ENCODE results near the gene ZNF550. TPM values are rescaled to one million over a fixed set of nuclear protein-coding genes. Genes with fewer than 3 reads are reported as not detected.

The ZNF550 gene
- polyA plus RNA-seq: 1 to 10 TPM; 1.5 to 3.2 (median 2.6) TPM

DNA sequence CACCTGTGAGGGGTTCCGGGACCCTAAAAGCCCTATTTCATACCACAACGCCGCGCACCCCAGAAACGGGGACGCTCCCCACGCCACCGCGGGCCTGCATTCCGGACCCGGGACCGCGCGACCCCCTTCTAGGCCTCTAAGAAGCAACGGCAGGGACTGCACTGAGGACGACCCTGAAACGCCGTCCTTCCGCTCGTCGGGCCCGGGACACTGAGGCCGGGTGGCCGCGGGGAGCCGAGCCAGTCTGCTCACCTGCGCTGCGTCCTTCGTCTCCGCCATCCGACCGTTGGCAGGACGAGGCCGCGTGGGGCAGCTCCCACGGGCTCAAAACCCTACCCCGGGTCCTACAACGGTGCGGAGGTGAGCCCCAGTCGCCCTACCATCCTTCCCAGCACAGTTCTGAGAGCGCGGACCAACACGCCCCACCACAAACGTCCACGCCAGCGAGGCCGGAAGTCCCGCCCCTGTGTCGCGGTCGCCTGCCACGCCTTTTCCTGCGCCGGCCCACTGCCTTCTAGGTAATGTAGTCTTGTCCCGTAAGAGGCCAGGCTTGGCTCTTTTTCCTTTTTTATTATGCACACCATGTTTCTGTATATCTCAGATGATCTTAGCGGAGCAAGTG lies at the start of gene ZNF550:
Gene ZNF550, minus strand, starts transcription at position 460 of the 622 bp plus-strand sequence. Its CDS starts 181 bp downstream, at position 279.
- H3K27ac ChIP-seq (ENCODE audit: low read depth, low read length): no peak within 1 kb of the TSS
- WGBS, 3 donors: 0% methylated on average over 56 of the region's 56 CpGs

DNA sequence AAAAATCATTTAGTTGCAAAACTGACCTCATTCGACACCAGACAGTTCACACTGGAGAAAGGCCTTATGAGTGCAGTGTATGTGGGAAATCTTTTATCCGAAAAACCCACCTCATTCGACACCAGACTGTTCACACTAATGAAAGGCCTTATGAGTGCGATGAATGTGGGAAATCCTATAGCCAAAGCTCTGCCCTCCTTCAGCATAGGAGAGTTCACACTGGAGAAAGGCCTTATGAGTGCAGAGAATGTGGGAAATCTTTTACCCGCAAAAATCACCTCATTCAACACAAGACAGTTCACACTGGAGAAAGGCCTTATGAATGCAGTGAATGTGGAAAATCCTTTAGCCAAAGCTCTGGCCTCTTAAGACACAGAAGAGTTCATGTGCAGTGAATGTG lies 47.3 kb upstream of the ZNF550 start:
- H3K27ac ChIP-seq (ENCODE audit: low read depth, low read length): no peak overlapping the region
- 97 to 98% (median 97%) methylated on average over 5 of the region's 5 CpGs for WGBS, 3 donors

DNA sequence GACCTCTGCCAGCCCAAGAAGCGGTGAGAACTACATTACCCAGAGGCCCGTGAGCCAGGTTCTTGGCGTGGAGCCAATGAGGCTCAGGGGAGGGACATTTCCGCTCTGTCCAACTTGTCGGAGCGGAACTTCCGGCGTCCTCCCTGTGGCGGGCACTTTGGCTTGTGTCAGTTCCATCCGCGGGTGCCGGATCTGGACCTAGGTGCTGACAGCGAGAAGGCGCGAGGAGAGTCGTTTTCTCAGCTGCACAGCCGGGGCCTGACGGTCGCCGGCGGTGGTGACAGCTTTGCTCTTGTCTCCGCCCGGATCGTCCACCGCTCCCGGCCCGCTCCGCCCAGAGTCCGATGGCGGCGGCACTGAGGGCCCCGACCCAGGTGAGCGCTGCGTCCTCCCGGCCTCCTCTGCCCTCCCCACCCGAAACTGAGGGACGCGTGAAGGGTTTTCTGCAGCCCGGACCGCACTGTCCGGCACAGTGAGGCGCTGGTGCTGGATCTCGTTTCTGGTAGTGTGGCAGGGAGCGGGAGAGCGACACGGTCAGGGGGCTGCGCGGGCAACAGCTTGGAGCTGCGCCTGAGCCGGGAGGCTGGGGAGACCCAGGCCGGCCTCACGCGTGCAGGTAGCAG lies 40.2 kb upstream of the ZNF550 start, which contains the start of gene ZNF530:
Gene ZNF530, plus strand, starts transcription at position 125 of the 623 bp plus-strand sequence. CDS start 4,461 bp downstream, outside the sequence.
- 1% methylated on average over 53 of the region's 53 CpGs for WGBS, 3 donors
- no peak within 1 kb of the TSS for H3K27ac ChIP-seq (ENCODE audit: low read depth, low read length)

DNA sequence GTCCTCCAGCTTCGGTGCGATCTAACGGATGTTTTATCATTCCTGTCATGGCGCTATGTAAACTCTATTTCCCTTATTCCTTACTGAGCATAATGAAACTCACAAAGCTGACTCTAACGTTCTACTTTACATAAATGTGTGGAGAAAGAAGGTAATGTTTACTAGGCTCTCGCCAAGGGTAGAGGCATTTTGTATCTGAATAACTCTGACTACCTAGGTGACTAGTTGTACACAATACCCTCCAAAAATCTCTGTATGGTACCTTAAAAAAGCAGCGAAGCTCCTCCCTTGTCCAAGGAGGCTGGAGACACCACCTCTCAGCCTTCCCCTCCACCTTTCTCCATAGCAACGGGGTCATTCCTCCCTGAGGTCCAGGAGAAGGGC lies 39.7 kb upstream of the ZNF550 start:
- 49 to 56% (median 56%) methylated on average over 8 of the region's 8 CpGs for WGBS, 3 donors
- H3K27ac ChIP-seq (ENCODE audit: low read depth, low read length): no peak overlapping the region

DNA sequence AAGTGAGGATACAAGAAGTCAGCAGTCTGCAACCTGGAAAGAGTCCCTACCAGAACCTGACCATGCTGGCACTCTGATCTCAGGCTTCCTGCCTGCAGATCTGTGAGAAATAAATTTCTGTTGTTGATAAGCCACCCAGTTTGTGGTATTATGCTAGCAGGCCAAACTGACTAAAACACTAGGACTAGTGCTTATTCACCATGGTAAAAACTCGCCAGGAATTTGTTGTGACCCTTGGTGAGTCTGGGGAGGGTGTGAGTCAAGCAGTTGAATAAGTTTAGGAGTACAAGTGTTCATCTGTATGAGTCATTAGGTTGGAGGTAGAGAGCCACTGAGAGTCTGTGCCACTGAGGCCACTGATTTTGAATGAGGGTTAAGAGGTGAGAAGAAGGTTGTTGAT lies 27.9 kb upstream of the ZNF550 start:
- WGBS, 3 donors: 90 to 100% (median 96%) methylated on average over 1 of the region's 1 CpG
- H3K27ac ChIP-seq (ENCODE audit: low read depth, low read length): no peak overlapping the region

DNA sequence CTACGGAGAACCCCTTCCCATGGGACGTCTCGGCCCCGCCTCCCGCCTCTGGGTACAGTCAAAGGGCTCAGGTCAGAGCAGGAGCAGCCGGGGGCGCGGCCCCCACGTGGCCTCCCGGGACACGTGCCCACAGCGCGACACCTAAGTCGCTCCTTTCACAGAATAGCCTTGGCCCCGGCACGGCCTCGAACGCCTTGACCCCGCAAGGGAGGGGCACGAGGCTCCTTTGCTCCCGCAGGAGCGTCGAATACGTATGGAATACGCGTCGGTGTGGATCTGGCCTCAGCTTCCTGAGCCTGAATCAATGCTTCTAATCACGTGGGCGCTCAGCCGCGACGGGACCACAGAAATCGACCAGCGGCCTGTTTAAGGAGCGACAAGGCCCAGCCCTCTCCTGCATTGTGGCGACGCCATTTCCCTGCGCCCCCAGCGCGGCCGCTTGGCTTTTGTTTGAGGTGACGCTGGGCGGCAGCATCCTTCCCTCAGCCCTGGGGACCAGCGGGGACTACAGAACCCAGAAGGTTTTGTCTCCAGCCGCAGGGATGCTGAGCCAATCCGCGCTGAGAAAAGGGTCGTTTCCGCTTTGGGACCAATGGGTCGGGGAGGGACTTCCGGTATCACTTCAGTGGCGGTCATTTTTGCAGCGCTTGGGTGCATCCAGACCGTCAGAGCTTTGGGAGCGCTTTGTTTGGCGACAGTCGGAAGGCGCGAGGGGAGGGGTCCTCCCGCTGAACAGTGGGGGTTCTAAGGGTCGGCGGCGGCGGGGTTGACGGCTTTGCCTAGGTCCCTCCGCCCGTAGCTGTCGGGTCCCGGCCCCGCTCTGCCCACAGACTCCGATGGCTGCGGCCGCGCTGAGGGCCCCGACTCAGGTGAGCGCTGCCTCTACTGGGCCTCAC lies 24.1 kb upstream of the ZNF550 start, which contains the start of gene ZIK1:
Gene ZIK1, plus strand, starts transcription at position 625 of the 896 bp plus-strand sequence. Its CDS starts 212 bp downstream, at position 837.
- WGBS, 3 donors: 1 to 3% (median 1%) methylated on average over 76 of the region's 76 CpGs

DNA sequence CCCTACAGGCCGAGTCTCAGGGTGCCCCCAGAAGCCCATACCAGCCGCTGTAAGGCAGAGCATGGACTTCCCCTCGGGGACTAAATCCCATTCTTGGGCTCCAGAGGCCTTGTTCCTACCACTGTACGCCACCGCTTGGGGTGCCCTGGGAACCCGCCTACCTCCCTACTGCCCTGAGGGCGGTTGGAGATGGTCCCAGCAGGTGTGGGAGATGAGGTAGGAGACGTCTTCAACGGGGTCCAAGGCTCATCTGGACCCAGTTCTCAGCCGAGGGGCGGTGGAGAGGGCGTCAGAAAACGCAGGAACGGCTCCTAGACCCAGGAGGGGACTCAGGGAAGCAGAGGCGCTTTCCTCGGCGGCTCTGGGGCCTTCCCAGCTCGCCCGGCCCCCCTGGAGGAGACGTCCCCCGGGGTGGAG lies 23.4 kb upstream of the ZNF550 start:
- 29 to 39% (median 39%) methylated on average over 21 of the region's 21 CpGs for WGBS, 3 donors
- no peak overlapping the region for H3K27ac ChIP-seq (ENCODE audit: low read depth, low read length)

More for the DNA sequence above, 24.1 kb upstream of the ZNF550 start, which contains the start of gene ZIK1:
- H3K27ac ChIP-seq (ENCODE audit: low read depth, low read length): no peak within 1 kb of the TSS

DNA sequence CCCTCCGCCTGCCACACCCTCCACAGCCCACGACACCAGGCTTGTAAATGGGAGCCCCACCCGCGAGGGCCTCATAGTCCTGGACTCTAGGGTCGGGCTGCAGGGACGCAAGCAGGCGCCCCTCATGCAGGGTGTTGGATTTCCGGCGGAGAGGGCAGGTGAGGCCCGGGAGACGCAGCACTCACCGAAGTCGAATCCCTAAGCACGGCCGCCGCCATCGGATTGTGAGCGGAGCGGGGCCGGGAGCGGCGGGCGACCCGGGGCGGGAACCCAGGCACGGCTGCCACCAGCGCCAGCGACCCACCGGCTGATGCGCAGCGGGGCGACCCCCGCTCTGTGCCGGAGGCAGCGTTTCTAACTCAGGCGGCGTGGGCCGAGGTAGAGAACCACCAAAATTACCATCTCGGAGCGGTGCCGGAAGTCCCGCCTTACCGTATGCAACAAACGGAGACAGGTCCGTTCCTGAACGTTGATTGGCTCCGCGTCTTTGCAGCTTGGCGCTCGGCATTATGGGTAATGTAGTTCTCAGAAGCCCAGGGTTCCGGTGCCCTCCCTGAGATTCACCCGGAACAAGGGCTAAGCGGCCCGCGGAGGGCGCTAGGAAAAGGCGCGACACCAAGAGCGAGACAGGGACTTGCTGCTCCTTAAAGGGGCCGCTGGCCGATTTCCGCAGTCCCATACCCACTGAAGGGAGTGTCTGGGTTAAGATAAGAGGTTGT lies 19.0 kb upstream of the ZNF550 start, which contains the start of gene ZNF416:
Gene ZNF416, minus strand, starts transcription at position 425 of the 719 bp plus-strand sequence. Its CDS starts 207 bp downstream, at position 218.
- no peak within 1 kb of the TSS for H3K27ac ChIP-seq (ENCODE audit: low read depth, low read length)
- 0 to 1% (median 0%) methylated on average over 51 to 62 of the region's 62 CpGs for WGBS, 3 donors

DNA sequence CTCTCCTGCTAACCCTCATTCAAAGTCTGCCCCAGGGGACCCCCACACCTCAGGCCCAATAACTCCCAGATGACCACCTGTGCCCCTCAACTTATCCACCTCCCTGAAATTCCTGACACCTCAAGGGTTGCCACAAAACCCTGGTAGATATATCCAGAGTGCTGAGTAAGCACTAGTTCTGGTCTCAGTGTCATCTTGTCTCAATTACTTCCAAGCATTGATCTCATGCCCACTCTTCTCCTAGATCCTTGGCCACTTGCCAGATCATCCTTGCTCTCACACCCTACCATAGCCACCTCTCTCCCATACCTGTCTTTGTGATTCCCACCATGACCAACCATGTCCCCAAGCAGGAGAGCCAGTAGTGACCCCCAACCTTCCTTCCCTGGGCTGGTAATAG lies 17.0 kb upstream of the ZNF550 start:
- H3K27ac ChIP-seq (ENCODE audit: low read depth, low read length): no peak overlapping the region

DNA sequence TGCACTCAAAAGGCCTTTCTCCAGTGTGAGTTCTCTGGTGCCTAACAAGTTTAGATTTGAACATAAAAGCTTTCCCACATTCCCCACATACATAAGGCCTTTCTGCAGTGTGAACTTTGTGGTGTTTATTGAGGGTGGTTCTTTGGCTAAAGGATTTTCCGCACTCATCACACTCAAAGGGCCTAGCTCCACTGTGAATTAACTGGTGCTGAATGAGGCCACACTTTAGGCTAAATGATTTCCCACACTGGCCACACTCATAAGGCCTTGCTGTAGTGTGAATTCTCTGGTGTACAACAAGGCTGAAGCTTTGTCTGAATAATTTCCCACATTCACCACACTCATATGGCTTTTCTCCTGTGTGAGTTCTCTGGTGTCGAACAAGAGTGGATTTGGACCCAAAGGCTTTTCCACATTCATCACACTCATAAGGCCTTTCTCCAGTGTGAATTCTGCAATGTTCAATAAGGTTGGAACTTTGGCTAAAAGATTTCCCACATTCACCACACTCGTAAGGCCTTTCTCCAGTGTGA lies 12.8 kb upstream of the ZNF550 start:
- WGBS, 3 donors: 97 to 99% (median 98%) methylated on average over 3 of the region's 3 CpGs

DNA sequence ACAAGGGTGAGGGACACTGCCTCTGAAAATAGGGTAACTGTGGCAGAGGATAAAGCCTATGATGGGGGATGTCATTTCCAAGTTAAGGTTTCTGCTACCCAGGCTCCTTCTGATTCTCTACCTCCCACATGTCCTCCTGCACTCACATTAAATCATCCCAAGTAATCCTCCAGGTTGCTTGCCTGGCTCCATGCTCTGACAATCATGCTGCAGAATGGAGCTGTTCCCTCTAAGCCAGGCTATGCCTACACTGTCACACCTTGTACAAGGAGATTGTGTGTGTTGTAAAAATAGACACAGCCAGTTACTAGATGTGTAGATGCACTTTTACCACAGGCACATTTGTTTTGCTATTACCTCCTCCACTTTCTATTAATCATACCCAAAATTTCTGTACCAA lies 11.0 kb upstream of the ZNF550 start:
- H3K27ac ChIP-seq (ENCODE audit: low read depth, low read length): no peak overlapping the region

More for the DNA sequence above, 12.8 kb upstream of the ZNF550 start:
- no peak overlapping the region for H3K27ac ChIP-seq (ENCODE audit: low read depth, low read length)

DNA sequence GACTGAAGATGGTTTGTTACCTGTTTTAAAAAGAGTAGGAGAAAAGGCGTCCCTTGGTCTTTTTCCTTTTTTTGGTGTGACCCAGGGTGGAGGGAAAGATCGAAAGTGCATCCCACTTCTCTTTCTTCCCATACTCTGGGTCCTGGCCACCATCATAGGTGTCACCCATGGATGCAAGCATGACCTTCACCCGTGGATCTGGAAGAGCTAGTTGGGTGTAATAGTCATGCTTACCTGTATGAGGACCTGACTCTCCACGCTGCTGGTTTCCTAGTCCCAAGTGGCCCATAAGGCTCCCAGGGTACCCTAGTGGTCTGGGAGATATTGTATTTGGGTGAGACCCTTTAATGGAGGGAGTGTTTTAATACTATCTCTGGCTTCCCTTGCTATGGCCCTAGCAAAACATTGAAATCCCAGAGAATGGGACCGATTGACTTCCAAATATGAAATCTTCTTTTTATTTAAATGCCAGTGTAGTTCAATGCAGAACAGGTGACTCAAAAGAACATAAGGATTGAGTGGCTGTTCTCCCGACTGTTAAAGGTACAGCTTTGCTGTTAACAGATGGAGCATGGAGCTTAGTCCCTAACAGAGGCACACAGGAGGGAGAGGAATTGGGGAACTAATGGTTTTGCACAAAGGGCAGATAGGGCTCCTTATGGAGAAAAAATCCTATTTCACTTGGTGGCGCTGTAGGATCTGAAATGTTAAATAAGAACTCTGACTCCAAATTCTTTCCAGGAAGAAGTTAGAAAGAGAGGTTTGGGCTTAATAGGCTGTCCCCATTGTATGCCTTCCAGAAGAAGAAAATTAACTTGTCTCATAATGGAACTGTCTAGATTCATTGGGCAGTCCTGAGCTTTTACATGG lies 7.0 kb upstream of the ZNF550 start:
- WGBS, 3 donors: 57 to 60% (median 58%) methylated on average over 7 of the region's 7 CpGs
- no peak overlapping the region for H3K27ac ChIP-seq (ENCODE audit: low read depth, low read length)

DNA sequence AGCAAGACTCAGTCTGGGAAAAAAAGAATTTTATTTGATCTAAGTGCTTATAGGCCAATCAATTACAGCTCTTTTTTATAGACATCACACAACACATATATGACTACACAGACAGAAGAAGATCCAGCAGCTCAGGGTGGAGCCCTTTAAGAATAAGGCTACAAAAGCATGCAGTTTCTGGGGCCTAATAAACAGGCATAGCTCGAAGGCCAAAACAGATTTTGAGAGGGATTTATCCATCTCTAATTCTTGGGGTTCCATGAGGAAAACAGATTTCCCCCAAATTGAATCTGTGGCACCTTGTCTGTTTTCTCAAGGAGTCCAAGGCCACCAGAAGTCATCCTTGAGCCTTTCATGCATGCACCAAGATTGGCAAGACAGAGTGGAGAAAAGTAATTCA lies 3.9 kb upstream of the ZNF550 start:
- WGBS, 3 donors: 57 to 81% (median 58%) methylated on average over 1 of the region's 1 CpG
- H3K27ac ChIP-seq (ENCODE audit: low read depth, low read length): no peak overlapping the region

DNA sequence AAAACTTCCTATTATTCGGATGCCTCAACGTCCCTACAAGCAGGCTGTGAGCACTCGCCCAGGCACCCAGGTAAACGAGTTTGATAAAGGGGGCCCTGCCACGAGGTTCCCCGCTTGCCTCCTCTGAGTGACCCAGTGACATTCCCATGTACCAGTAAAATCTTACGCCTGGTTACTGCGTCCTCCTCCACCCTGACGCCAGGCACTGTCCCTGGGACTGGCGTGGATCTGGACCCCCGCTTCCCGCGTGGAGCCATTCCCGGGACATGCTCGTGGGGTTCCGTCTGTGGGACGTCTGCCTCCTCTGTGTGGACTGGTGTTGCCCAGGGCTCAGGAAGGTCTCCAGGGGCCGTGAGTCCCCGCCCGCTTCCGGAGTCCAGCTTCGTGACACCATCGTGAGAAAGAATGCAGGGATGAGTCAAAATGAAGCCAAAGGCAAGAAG lies 407 bp upstream of the ZNF550 start:
- 15 to 24% (median 18%) methylated on average over 23 of the region's 23 CpGs for WGBS, 3 donors
- H3K27ac ChIP-seq (ENCODE audit: low read depth, low read length): no peak overlapping the region

DNA sequence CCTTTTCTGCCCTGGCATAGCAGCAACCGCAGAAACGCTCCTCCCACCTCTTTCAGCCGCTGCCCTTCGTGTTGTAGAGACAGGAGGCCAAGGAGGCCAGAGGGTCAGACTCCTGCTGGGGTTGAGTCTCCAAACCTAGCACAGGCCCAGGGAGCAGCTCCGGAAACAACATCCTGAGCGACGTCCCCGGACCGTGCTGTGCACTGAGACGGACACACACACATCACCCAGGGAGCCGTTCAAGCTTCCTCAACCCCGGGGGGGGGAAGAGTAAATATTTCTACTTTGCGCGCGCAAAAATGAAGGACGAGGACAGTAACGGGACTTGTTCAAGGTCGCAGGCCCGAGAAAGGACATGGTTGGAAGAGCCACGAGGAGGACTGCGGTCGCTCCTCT lies 657 bp downstream of the ZNF550 start:
- 0 to 1% (median 1%) methylated on average over 22 of the region's 22 CpGs for WGBS, 3 donors

DNA sequence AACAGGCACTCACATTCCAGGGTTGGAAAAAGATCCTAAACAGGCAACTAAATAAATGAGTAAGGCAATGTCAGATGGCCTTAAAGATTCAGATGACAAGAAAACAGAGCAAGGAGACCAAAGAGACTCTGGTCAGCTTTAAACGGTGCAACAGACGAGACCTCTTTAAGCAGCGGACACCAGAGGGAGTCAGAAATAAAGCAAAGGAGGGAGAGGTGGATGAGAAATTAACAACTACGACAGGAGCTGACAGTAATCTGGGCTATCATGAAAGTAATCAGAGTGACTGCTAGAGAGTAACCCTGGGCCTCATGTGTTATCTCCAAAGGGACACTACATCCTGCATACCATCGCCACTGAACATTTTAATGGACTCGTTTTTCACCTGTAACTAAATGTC lies 1.1 kb downstream of the ZNF550 start:
- no peak overlapping the region for H3K27ac ChIP-seq (ENCODE audit: low read depth, low read length)
- 31 to 33% (median 33%) methylated on average over 6 of the region's 6 CpGs for whole genome bisulfite sequencing, 3 donors

More for the DNA sequence above, 657 bp downstream of the ZNF550 start:
- no peak overlapping the region for H3K27ac ChIP-seq (ENCODE audit: low read depth, low read length)

DNA sequence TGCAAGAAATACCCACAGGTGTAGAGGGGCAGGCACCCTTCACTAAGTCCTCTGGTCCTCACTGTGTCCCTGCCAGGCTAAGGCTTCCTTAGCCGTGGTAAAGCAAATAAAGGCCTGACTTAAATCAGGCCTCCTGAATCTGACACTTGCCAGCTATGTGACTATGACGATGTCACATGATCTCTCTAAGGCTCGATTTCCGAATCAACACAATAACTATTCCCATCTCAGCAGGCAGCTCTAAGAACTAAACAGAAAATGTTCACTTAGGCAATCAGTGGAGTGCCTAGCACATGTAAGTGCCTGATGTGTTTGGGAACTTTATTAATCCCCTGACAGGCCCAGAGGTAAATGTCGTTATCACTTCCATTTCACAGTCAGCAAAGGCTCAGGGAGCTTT lies 2.0 kb downstream of the ZNF550 start:
- WGBS, 3 donors: 66 to 89% (median 86%) methylated on average over 5 of the region's 5 CpGs

More for the DNA sequence above, 2.0 kb downstream of the ZNF550 start:
- no peak overlapping the region for H3K27ac ChIP-seq (ENCODE audit: low read depth, low read length)
